ENCODE data around the gene DYNC2LI1. TPM values are rescaled to one million over a fixed set of nuclear protein-coding genes. Genes with fewer than 3 reads are reported as not detected.

The DYNC2LI1 gene
- total RNA-seq, 1 donor from 2014 or later, result 15.3 TPM

GRCh38 chr2:43729491-43730174, 44.2 kb upstream of the DYNC2LI1 start:
- Histone ChIP-seq H3K36me3 (ENCODE audit: insufficient read depth, low read length) (no peaks in the 10 kb centered on the region), H3K4me3 (ENCODE audit: insufficient read depth, low read depth, low read length) (no peak overlapping the region), H3K79me2 (ENCODE audit: insufficient read depth, low read length) (no peaks in the 10 kb centered on the region), H3K4me1 (ENCODE audit: insufficient read depth, low read length) (peaks cover 10% of the 10 kb centered on the region), H3K4me2 (ENCODE audit: low read length) (no peak overlapping the region), H3K27ac (ENCODE audit: low read depth, low read length) (no peak overlapping the region), H2AFZ (ENCODE audit: low read depth, low read length) (no peak overlapping the region), H3K27me3 (ENCODE audit: insufficient read depth, low read length) (no peaks in the 10 kb centered on the region), H4K20me1 (ENCODE audit: insufficient read depth, low read length) (no peaks in the 10 kb centered on the region), H3K9ac (ENCODE audit: low read length) (no peak overlapping the region), H3K9me3 (ENCODE audit: insufficient read depth, low read depth, low read length) (no peaks in the 10 kb centered on the region)
- Mint-ChIP-seq H3K27me3 (ENCODE audit: low read depth, unreplicated experiment) (no peaks in the 10 kb centered on the region), H3K4me1 (ENCODE audit: low read depth, unreplicated experiment) (peaks cover 11% of the 10 kb centered on the region), H3K9me3 (ENCODE audit: unreplicated experiment) (peaks cover 2% of the 10 kb centered on the region), H3K4me3 (ENCODE audit: unreplicated experiment) (no peak overlapping the region), H3K36me3 (ENCODE audit: low read depth, unreplicated experiment) (no peaks in the 10 kb centered on the region), H3K27ac (ENCODE audit: unreplicated experiment) (no peak overlapping the region)
- FAIRE-seq, result no peak
- TF ChIP-seq, protein P1, sequence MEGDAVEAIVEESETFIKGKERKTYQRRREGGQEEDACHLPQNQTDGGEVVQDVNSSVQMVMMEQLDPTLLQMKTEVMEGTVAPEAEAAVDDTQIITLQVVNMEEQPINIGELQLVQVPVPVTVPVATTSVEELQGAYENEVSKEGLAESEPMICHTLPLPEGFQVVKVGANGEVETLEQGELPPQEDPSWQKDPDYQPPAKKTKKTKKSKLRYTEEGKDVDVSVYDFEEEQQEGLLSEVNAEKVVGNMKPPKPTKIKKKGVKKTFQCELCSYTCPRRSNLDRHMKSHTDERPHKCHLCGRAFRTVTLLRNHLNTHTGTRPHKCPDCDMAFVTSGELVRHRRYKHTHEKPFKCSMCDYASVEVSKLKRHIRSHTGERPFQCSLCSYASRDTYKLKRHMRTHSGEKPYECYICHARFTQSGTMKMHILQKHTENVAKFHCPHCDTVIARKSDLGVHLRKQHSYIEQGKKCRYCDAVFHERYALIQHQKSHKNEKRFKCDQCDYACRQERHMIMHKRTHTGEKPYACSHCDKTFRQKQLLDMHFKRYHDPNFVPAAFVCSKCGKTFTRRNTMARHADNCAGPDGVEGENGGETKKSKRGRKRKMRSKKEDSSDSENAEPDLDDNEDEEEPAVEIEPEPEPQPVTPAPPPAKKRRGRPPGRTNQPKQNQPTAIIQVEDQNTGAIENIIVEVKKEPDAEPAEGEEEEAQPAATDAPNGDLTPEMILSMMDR (IDR thresholded peaks at IDR 0.05; ENCODE audit: insufficient read depth, low read depth, low read length), result no peak
- TF ChIP-seq EZH2 (IDR thresholded peaks at IDR 0.05; ENCODE audit: insufficient read depth, low read length), result no peak
- no peak for DNase-seq (ENCODE audit: low read depth)

GRCh38 chr2:43731211-43731610, 42.6 kb upstream of the DYNC2LI1 start:
- Mint-ChIP-seq H3K4me1 (ENCODE audit: low read depth, unreplicated experiment) (peaks cover 2% of the 10 kb centered on the region), H3K9me3 (ENCODE audit: unreplicated experiment) (peaks cover 2% of the 10 kb centered on the region), H3K4me3 (ENCODE audit: unreplicated experiment) (no peak overlapping the region), H3K27ac (ENCODE audit: unreplicated experiment) (no peak overlapping the region), H3K36me3 (ENCODE audit: low read depth, unreplicated experiment) (no peaks in the 10 kb centered on the region), H3K27me3 (ENCODE audit: low read depth, unreplicated experiment) (no peaks in the 10 kb centered on the region)
- H3K27ac ChIP-seq (ENCODE audit: low read depth, low read length), result no peak overlapping the region
- no peaks in the 10 kb centered on the region for H3K79me2 ChIP-seq (ENCODE audit: insufficient read depth, low read length)
- no peaks in the 10 kb centered on the region for H3K4me1 ChIP-seq (ENCODE audit: insufficient read depth, low read length)
- no peaks in the 10 kb centered on the region for H3K36me3 ChIP-seq (ENCODE audit: insufficient read depth, low read length)
- TF ChIP-seq, protein P1 (IDR thresholded peaks at IDR 0.05; ENCODE audit: insufficient read depth, low read depth, low read length), result no peak
- TF ChIP-seq EZH2 (IDR thresholded peaks at IDR 0.05; ENCODE audit: insufficient read depth, low read length), result no peak
- H3K9me3 ChIP-seq (ENCODE audit: insufficient read depth, low read depth, low read length), result no peaks in the 10 kb centered on the region
- FAIRE-seq (no peak), DNase-seq (ENCODE audit: low read depth) (no peak)
- H3K4me2 ChIP-seq (ENCODE audit: low read length), result no peak overlapping the region
- H3K9ac ChIP-seq (ENCODE audit: low read length), result no peak overlapping the region
- no peaks in the 10 kb centered on the region for H4K20me1 ChIP-seq (ENCODE audit: insufficient read depth, low read length)
- H3K4me3 ChIP-seq (ENCODE audit: insufficient read depth, low read depth, low read length), result no peak overlapping the region
- H2AFZ ChIP-seq (ENCODE audit: low read depth, low read length), result no peak overlapping the region
- no peaks in the 10 kb centered on the region for H3K27me3 ChIP-seq (ENCODE audit: insufficient read depth, low read length)

DNA sequence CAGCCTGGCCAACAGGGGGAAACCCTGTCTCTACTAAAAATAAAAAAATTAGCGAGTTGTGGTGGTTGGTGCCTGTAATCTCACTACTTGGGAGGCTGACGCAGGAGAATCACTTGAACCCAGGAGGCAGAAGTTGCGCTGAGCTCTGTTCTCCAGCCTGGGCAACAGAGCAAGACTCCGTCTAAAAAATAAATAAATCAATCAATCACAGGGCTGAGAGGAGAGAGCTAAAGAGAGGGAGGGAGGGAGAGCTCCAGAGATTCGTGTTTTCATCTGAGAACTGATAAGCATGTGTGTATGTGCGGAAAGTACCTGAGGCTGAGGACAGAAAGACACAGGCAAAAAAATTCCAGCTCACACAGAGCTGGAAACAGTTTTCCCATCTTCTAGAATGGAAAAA, 37.2 kb upstream of the DYNC2LI1 start:
- no peaks in the 10 kb centered on the region for H3K36me3 Mint-ChIP-seq (ENCODE audit: low read depth, unreplicated experiment)
- H3K4me1 Mint-ChIP-seq (ENCODE audit: low read depth, unreplicated experiment), result peaks cover 19% of the 10 kb centered on the region
- FAIRE-seq (no peak), DNase-seq (ENCODE audit: low read depth) (no peak)
- peak overlapping the region; percentile 34 for H3K9ac ChIP-seq (ENCODE audit: low read length)
- peaks cover 16% of the 10 kb centered on the region for H3K4me1 ChIP-seq (ENCODE audit: insufficient read depth, low read length)
- H3K27me3 ChIP-seq (ENCODE audit: insufficient read depth, low read length), result no peaks in the 10 kb centered on the region
- no peaks in the 10 kb centered on the region for H4K20me1 ChIP-seq (ENCODE audit: insufficient read depth, low read length)
- H3K9me3 Mint-ChIP-seq (ENCODE audit: unreplicated experiment), result no peaks in the 10 kb centered on the region
- no peaks in the 10 kb centered on the region for H3K79me2 ChIP-seq (ENCODE audit: insufficient read depth, low read length)
- H3K27ac ChIP-seq (ENCODE audit: low read depth, low read length), result peak overlapping the region; percentile 81
- H2AFZ ChIP-seq (ENCODE audit: low read depth, low read length), result no peak overlapping the region
- TF ChIP-seq, protein P1 (IDR thresholded peaks at IDR 0.05; ENCODE audit: insufficient read depth, low read depth, low read length), result no peak
- no peak for TF ChIP-seq EZH2 (IDR thresholded peaks at IDR 0.05; ENCODE audit: insufficient read depth, low read length)
- H3K4me3 Mint-ChIP-seq (ENCODE audit: unreplicated experiment), result no peak overlapping the region
- H3K27me3 Mint-ChIP-seq (ENCODE audit: low read depth, unreplicated experiment), result no peaks in the 10 kb centered on the region
- H3K9me3 ChIP-seq (ENCODE audit: insufficient read depth, low read depth, low read length), result no peaks in the 10 kb centered on the region
- H3K4me2 ChIP-seq (ENCODE audit: low read length), result peak overlapping the region; percentile 55
- no peaks in the 10 kb centered on the region for H3K36me3 ChIP-seq (ENCODE audit: insufficient read depth, low read length)
- peak overlapping the region; percentile 90 for H3K27ac Mint-ChIP-seq (ENCODE audit: unreplicated experiment)
- no peak overlapping the region for H3K4me3 ChIP-seq (ENCODE audit: insufficient read depth, low read depth, low read length)
